Erythroblast (primary cell): ENCODE results near the gene FBXL17.

Source experiments
- GATA1 ChIP-seq: IDR thresholded peaks from 2 replicates; pipeline ENCODE4 v1.6.1; 2011; ENCODE audit warnings: low read depth, mild to moderate bottlenecking, control low read depth, low read length, moderate library complexity
- POLR2A ChIP-seq: IDR thresholded peaks from 2 replicates; pipeline ENCODE4 v1.6.1; 2011; ENCODE audit warnings: mild to moderate bottlenecking, low read length

GRCh38 chr5:107936515-107936914 lies 445.4 kb downstream of the FBXL17 start:
- TF ChIP-seq POLR2A (no peak), GATA1 (no peak)
